MM.1S (cell line): ENCODE results near the gene CLEC4C.
"Not testable (repeated sequence)": the region's sequence is repeated elsewhere in the genome, so short reads cannot be mapped to it uniquely, and the experiment has no call there.

Experiments
- EZH2 ChIP-seq: fragments of 300-600 bp; sonication (generic); optimal IDR thresholded peaks from 2 replicates; pipeline ENCODE3; 2017; ENCODE audit warnings: low read depth, mild to moderate bottlenecking, antibody characterized with exemption, low read length, mixed read lengths
- EZH2phosphoT487 ChIP-seq: fragments of 300-600 bp; sonication (generic); IDR thresholded peaks from 2 replicates; pipeline ENCODE4 v1.6.1; 2018; ENCODE audit warnings: antibody characterized with exemption, low read length
- TF ChIP-seq, protein P1 (sequence below): fragments of 300-600 bp; sonication (generic); IDR thresholded peaks from 2 replicates; pipeline ENCODE4 v1.5.1; 2016; ENCODE audit warnings: antibody characterized with exemption, low read length, mixed read lengths

DNA sequence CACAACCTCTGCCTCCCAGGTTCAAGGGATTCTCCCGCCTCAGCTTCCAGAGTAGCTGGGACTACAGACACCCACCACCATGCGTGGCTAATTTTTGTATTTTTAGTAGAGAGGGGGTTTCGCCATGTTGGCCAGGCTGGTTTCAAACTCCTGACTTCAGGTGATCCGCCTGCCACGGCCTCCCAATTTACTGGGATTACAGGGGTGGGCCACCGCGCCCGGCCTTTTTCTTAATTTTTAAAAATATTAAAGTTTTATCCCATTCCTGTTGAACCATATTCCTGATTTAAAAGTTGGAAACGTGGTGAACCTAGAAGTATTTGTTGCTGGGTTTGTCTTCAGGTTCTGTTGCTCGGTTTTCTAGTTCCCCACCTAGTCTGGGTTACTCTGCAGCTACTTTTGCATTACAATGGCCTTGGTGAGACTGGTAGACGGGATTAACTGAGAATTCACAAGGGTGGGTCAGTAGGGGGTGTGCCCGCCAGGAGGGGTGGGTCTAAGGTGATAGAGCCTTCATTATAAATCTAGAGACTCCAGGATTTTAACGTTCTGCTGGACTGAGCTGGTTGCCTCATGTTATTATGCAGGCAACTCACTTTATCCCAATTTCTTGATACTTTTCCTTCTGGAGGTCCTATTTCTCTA lies 41.8 kb upstream of the CLEC4C start, which contains the start of gene NANOG:
- not testable (repeated sequence) for TF ChIP-seq EZH2, EZH2phosphoT487
- TF ChIP-seq, protein P1, sequence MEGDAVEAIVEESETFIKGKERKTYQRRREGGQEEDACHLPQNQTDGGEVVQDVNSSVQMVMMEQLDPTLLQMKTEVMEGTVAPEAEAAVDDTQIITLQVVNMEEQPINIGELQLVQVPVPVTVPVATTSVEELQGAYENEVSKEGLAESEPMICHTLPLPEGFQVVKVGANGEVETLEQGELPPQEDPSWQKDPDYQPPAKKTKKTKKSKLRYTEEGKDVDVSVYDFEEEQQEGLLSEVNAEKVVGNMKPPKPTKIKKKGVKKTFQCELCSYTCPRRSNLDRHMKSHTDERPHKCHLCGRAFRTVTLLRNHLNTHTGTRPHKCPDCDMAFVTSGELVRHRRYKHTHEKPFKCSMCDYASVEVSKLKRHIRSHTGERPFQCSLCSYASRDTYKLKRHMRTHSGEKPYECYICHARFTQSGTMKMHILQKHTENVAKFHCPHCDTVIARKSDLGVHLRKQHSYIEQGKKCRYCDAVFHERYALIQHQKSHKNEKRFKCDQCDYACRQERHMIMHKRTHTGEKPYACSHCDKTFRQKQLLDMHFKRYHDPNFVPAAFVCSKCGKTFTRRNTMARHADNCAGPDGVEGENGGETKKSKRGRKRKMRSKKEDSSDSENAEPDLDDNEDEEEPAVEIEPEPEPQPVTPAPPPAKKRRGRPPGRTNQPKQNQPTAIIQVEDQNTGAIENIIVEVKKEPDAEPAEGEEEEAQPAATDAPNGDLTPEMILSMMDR, result not testable (repeated sequence)
